DOHH2 (cell line): Measurements from ENCODE around the gene EIF2S3B.

Source experiments
- H3F3A ChIP-seq: fragments of 200-600 bp; sonication (generic), shearing (Covaris generic); 2 replicates; pipeline ENCODE4 v1.6.0; 2016; ENCODE audit warnings: antibody characterized with exemption, mild to moderate bottlenecking; ENCODE audit not compliant: control insufficient read depth, insufficient read depth
- H3K27ac ChIP-seq: fragments of 200-600 bp; sonication (generic); 2 replicates; pipeline ENCODE4 v1.5.1; 2014; ENCODE audit warnings: low read depth, mild to moderate bottlenecking, low read length, moderate library complexity
- H3K27me3 ChIP-seq: fragments of 200-600 bp; sonication (generic); 2 replicates; pipeline ENCODE4 v1.6.1; 2014; ENCODE audit warnings: mild to moderate bottlenecking, low read length, mixed read lengths; ENCODE audit not compliant: control insufficient read depth
- H3K36me3 ChIP-seq: fragments of 200-600 bp; sonication (generic); 2 replicates; pipeline ENCODE4 v1.6.1; 2014; ENCODE audit warnings: mild to moderate bottlenecking, low read length, moderate library complexity, mixed read lengths; ENCODE audit not compliant: control insufficient read depth
- H3K4me1 ChIP-seq: fragments of 200-600 bp; sonication (generic); 2 replicates; pipeline ENCODE4 v1.6.1; 2014; ENCODE audit warnings: mild to moderate bottlenecking, low read length, mixed read lengths; ENCODE audit not compliant: control insufficient read depth
- H3K4me2 ChIP-seq: fragments of 200-600 bp; sonication (generic); 2 replicates; pipeline ENCODE4 v1.6.0; 2014; ENCODE audit warnings: mild to moderate bottlenecking, low read length, moderate library complexity
- H3K4me3 ChIP-seq: fragments of 200-600 bp; sonication (generic); 2 replicates; pipeline ENCODE4 v1.5.1; 2014; ENCODE audit warnings: mild to moderate bottlenecking, low read length, mixed read lengths
- H3K79me2 ChIP-seq: fragments of 200-600 bp; sonication (generic); 2 replicates; pipeline ENCODE4 v1.6.1; 2014; ENCODE audit warnings: mild to moderate bottlenecking, low read length, mixed read lengths; ENCODE audit not compliant: control insufficient read depth
- H3K9me2 ChIP-seq: fragments of 200-600 bp; sonication (generic); replicated peaks from 2 replicates; pipeline ENCODE4 v1.6.1; 2014; ENCODE audit warnings: mild to moderate bottlenecking, low read length, mixed read lengths; ENCODE audit not compliant: control insufficient read depth
- H3K9me3 ChIP-seq: fragments of 200-600 bp; sonication (generic); 2 replicates; pipeline ENCODE4 v1.6.1; 2014; ENCODE audit warnings: antibody characterized with exemption, low read length, mixed read lengths; ENCODE audit not compliant: control insufficient read depth, insufficient read depth
- H4K20me1 ChIP-seq: fragments of 200-600 bp; sonication (generic); 2 replicates; pipeline ENCODE4 v1.6.0; 2014; ENCODE audit warnings: low read depth, mild to moderate bottlenecking, antibody characterized with exemption, low read length, moderate library complexity; ENCODE audit not compliant: control insufficient read depth, insufficient read depth
- EZH2phosphoT487 ChIP-seq: fragments of 200-600 bp; sonication (generic); IDR thresholded peaks from 2 replicates; pipeline ENCODE4 v1.6.1; 2017; ENCODE audit warnings: borderline replicate concordance, mild to moderate bottlenecking, antibody characterized with exemption, low read length, moderate library complexity, mixed read lengths
- TF ChIP-seq, protein P1 (sequence below): fragments of 200-600 bp; sonication (generic); IDR thresholded peaks from one replicate; pipeline ENCODE4 v1.5.1; 2014; ENCODE audit warnings: antibody characterized with exemption, mild to moderate bottlenecking, low read depth, low read length; ENCODE audit not compliant: poor library complexity, severe bottlenecking

EIF2S3B gene

DNA sequence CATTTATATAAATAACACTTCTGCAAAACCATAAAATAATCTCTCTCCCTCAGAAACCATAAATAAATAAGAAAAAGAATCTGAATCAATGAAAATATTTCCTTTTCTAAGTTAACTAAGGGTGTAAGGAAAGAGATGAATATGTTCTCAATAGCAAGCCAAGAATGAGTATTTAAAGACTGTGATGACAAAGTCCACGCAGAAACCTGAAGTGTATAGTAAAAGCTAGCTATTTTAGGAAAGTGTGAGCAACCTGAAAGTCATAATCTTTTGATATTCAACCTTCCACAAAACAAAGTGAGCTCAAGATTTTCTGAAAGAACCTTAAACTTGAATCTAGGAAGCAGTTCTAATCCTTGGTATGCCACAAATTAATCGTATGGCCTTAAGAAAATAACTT lies 15.9 kb downstream of the EIF2S3B start:
- no peaks in the 10 kb centered on the region for H3K79me2 ChIP-seq
- TF ChIP-seq, protein P1, sequence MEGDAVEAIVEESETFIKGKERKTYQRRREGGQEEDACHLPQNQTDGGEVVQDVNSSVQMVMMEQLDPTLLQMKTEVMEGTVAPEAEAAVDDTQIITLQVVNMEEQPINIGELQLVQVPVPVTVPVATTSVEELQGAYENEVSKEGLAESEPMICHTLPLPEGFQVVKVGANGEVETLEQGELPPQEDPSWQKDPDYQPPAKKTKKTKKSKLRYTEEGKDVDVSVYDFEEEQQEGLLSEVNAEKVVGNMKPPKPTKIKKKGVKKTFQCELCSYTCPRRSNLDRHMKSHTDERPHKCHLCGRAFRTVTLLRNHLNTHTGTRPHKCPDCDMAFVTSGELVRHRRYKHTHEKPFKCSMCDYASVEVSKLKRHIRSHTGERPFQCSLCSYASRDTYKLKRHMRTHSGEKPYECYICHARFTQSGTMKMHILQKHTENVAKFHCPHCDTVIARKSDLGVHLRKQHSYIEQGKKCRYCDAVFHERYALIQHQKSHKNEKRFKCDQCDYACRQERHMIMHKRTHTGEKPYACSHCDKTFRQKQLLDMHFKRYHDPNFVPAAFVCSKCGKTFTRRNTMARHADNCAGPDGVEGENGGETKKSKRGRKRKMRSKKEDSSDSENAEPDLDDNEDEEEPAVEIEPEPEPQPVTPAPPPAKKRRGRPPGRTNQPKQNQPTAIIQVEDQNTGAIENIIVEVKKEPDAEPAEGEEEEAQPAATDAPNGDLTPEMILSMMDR: no peak
- TF ChIP-seq EZH2phosphoT487: no peak
- no peak overlapping the region for H3K4me2 ChIP-seq
- H3F3A ChIP-seq: no peaks in the 10 kb centered on the region
- H4K20me1 ChIP-seq: no peaks in the 10 kb centered on the region
- no peaks in the 10 kb centered on the region for H3K4me1 ChIP-seq
- H3K4me3 ChIP-seq: no peak overlapping the region
- H3K9me3 ChIP-seq: peaks cover 7% of the 10 kb centered on the region; the same call in 1 of the 2 replicates
- H3K27ac ChIP-seq: no peak overlapping the region
- H3K36me3 ChIP-seq: no peaks in the 10 kb centered on the region
- no peaks in the 10 kb centered on the region for H3K9me2 ChIP-seq
- H3K27me3 ChIP-seq: no peaks in the 10 kb centered on the region

- Histone ChIP-seq H4K20me1 (no peaks in the 10 kb centered on the region), H3K9me2 (no peaks in the 10 kb centered on the region), H3K4me1 (no peaks in the 10 kb centered on the region), H3K4me2 (no peak overlapping the region), H3K27me3 (no peaks in the 10 kb centered on the region), H3K36me3 (no peaks in the 10 kb centered on the region), H3K9me3 (peaks cover 10% of the 10 kb centered on the region; the same call in 1 of the 2 replicates), H3K27ac (no peak overlapping the region), H3F3A (no peaks in the 10 kb centered on the region), H3K4me3 (no peak overlapping the region), H3K79me2 (no peaks in the 10 kb centered on the region)
- TF ChIP-seq, protein P1: no peak
- TF ChIP-seq EZH2phosphoT487: no peak
Observed at GRCh38 chr12:10528174-10528953, 22.7 kb downstream of the EIF2S3B start.

DNA sequence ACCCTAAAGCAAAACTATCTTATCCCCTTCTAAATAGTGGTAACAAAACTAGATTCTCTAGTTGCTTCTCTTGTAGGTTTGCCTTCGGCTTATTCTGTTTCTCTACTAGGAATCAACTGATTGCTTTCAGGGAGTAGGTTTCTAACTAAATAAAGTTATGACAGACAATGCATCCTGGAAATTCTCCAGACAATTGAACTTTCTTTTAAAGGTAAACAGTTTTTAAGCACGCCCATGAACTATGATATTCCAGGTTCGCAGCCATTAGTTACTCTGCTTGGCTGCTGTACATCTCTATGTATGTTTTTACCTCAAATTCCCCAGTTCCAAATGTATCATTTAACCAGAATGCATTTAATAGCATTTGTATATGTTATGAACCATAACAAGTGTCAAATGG lies 23.9 kb downstream of the EIF2S3B start:
- H3K4me2 ChIP-seq: no peak overlapping the region
- TF ChIP-seq, protein P1: no peak
- TF ChIP-seq EZH2phosphoT487: no peak
- no peaks in the 10 kb centered on the region for H3F3A ChIP-seq
- H3K36me3 ChIP-seq: no peaks in the 10 kb centered on the region
- no peaks in the 10 kb centered on the region for H3K9me2 ChIP-seq
- H3K27ac ChIP-seq: no peak overlapping the region
- no peaks in the 10 kb centered on the region for H3K27me3 ChIP-seq
- H3K4me3 ChIP-seq: no peak overlapping the region
- H3K9me3 ChIP-seq: 0 out of 2 replicates have a peak, but pooled peaks cover 5% of the 10 kb centered on the region
- no peaks in the 10 kb centered on the region for H3K79me2 ChIP-seq
- H3K4me1 ChIP-seq: no peaks in the 10 kb centered on the region
- H4K20me1 ChIP-seq: no peaks in the 10 kb centered on the region
